ENCODE results near the gene ARCN1. TPM values are rescaled to one million over a fixed set of nuclear protein-coding genes. Genes with fewer than 3 reads are reported as not detected.

Gene ARCN1
- total RNA-seq, 1 experiment from 2014 or later = 88.3 TPM

DNA sequence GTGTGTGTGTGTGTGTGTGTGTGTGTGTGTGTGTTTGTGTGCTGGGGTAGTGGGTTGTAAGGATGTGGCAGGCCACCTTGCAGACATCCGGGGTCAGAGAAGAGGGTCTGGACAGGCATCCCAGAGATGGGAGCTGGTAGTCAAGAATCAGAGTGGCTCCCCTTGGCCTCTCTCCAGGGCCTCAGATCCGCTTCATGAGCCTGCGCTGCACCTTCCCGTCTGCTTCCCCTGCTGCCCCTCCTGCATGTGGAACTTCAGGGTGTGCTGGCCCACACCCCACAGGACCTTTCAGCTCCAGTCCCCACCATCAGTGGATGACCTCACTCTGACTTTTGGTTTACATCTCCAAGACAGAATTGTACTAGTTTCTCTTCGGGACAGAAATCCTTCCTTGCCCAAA is 76.1 kb downstream of the ARCN1 start:
- in situ Hi-C loops (cut with HindIII; ENCODE audit: low sequenced_read_pairs) = no loop called here
- DNase-seq (ENCODE audit: low spot score) = no peak

DNA sequence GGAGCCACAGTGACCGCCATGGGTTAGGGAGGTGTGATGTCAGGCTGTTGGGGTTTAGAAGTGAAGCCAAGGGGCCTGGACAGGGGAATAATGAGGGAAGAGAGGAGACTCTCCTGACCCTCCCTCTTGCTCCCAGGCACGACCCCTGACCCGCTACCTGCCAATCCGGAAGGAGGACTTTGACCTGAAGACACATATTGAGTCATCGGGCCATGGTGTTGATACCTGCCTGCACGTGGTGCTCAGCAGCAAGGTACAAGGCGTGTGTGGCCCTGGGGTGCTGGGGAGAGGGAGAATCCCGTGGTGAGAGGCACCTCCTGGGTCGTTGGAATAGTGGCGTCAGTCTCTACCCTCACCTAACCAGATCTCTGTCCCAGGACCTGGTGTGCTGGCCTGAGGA is 77.7 kb downstream of the ARCN1 start:
- in situ Hi-C loops (cut with HindIII; ENCODE audit: low sequenced_read_pairs) = no loop called here
- DNase-seq (ENCODE audit: low spot score) = no peak

DNA sequence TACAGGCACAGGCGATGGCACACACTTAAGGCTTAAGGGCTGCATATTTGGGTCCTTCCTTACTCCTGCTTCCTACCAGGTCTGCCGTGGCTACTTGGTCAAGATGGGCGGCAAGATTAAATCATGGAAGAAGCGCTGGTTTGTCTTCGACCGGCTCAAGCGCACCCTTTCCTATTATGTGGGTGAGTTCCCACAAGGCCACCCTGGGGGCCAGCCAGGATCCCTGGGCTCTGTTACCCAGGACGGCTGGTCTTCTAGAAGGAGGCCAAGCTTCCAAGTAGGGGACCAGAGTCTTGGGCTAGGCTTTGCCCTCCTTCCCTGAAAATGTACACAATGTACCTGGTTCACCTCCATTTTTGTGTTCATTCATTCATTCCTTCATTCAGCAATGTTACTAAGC is 78.2 kb downstream of the ARCN1 start:
- no peak for DNase-seq (ENCODE audit: low spot score)
- in situ Hi-C loops (cut with HindIII; ENCODE audit: low sequenced_read_pairs) = no loop called here

DNA sequence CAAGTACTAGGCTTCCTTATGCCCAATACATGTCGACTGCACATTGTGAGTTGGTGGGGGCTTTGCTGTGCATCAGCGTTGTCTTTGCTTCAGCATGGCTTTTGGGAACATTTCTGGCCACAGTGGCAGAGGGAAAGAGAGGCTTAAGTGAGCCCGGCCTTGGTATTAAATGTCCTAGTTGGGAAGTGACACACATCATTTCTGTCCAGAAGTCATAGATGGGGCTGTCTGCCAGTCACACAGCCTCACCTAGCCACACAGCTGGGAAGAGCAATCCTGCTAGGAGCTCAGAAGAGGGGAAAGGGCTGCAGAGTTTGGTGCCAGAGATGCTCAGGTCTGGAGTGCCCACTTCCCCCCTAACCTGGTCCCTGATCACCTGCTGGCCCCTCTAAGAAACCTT is 79.6 kb downstream of the ARCN1 start:
- in situ Hi-C loops (cut with HindIII; ENCODE audit: low sequenced_read_pairs) = no loop called here
- DNase-seq (ENCODE audit: low spot score) = no peak

Other genes starting within 250 kb of the ARCN1 start
- not detected in 2 replicates for gene CD3D, start 229.7 kb upstream of the ARCN1 start, total RNA-seq (2014; rRNA removed; shearing (Covaris generic))
- gene CD3G, start 228.1 kb upstream of the ARCN1 start, total RNA-seq (2014; rRNA removed; shearing (Covaris generic)) = not detected in 2 replicates
- 24.3 and 35.0 TPM in 2 replicates for gene UBE4A, start 212.8 kb upstream of the ARCN1 start, total RNA-seq (2014; rRNA removed; shearing (Covaris generic))
- 146 and 244 TPM in 2 replicates for gene ATP5MG, start 170.8 kb upstream of the ARCN1 start, total RNA-seq (2014; rRNA removed; shearing (Covaris generic))
- 6.6 and 20.5 TPM in 2 replicates for gene KMT2A, start 135.9 kb upstream of the ARCN1 start, total RNA-seq (2014; rRNA removed; shearing (Covaris generic))
- gene TTC36, start 44.9 kb upstream of the ARCN1 start, total RNA-seq (2014; rRNA removed; shearing (Covaris generic)) = 3.3 TPM in 1 of 2 replicates, not detected in the other
- gene TMEM25, start 41.2 kb upstream of the ARCN1 start, total RNA-seq (2014; rRNA removed; shearing (Covaris generic)) = 22.0 and 23.1 TPM in 2 replicates
- 8.5 and 8.7 TPM in 2 replicates for gene IFT46, start 6.5 kb upstream of the ARCN1 start, total RNA-seq (2014; rRNA removed; shearing (Covaris generic))
- gene PHLDB1, start 35.2 kb downstream of the ARCN1 start, total RNA-seq (2014; rRNA removed; shearing (Covaris generic)) = 32.6 and 40.6 TPM in 2 replicates
- not detected in 2 replicates for gene TREH, start 107.2 kb downstream of the ARCN1 start, total RNA-seq (2014; rRNA removed; shearing (Covaris generic))
- 51.7 and 82.5 TPM in 2 replicates for gene DDX6, start 218.8 kb downstream of the ARCN1 start, total RNA-seq (2014; rRNA removed; shearing (Covaris generic))

Data from G401 (cell line).